Measurements from ENCODE around the gene IL13RA2.

Gene IL13RA2

DNA sequence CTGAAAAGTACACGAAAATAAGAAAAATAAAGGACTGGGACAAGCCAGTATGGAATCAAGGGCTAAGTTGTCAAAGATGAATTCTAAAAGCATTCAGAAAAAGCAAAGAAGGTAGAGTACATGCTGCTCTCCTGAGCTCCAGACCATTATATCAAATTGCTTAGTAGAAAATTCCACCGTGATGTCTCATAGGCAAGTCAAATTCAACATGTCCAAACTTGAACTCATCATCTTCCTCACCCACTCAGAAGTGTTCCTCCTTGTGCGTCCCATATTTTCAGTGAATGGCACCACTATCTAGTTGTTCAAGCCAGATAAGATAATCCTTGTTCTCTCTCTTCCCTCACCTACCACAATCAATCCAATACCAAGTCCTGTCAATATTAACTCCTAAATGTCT lies 37.5 kb upstream of the IL13RA2 start:
- Histone ChIP-seq H3K9me3 (ENCODE audit: insufficient read depth, low read depth, low read length) (no peaks in the 10 kb centered on the region), H4K91ac (ENCODE audit: low read depth, low read length) (no peak overlapping the region), H4K8ac (ENCODE audit: low read depth, low read length) (no peak overlapping the region), H3K4me2 (ENCODE audit: low read length) (no peak overlapping the region), H2AK5ac (ENCODE audit: low read length) (no peak overlapping the region), H4K12ac (ENCODE audit: low read depth, low read length) (no peak overlapping the region), H3K18ac (ENCODE audit: low read length) (no peak overlapping the region), H3K14ac (ENCODE audit: low read length) (no peak overlapping the region), H2BK12ac (ENCODE audit: low read length) (no peak overlapping the region), H3K79me1 (ENCODE audit: low read length) (no peaks in the 10 kb centered on the region), H2AFZ (ENCODE audit: insufficient read depth, low read length, poor library complexity) (no peak overlapping the region), H3K4ac (ENCODE audit: low read depth, low read length) (no peak overlapping the region), H3K27me3 (ENCODE audit: insufficient read depth, low read length) (no peaks in the 10 kb centered on the region), H2BK5ac (ENCODE audit: low read depth, low read length, poor library complexity) (no peak overlapping the region), H3K79me2 (ENCODE audit: control insufficient read depth, insufficient read depth, low read length, poor library complexity) (no peaks in the 10 kb centered on the region), H3K27ac (ENCODE audit: low read depth, low read length) (no peak overlapping the region), H2BK120ac (ENCODE audit: insufficient read depth, low read length, poor library complexity) (no peak overlapping the region), H3K4me1 (ENCODE audit: control insufficient read depth in 1 of 2, insufficient read depth in 2 of 2, low read length in 2 of 2) (no peaks in the 10 kb centered on the region), H3K36me3 (ENCODE audit: control insufficient read depth in 1 of 2, insufficient read depth in 2 of 2, low read length in 2 of 2) (no peaks in the 10 kb centered on the region), H3K4me3 (ENCODE audit: low read depth, low read length) (no peak overlapping the region), H3K9ac (ENCODE audit: low read length) (no peak overlapping the region), H3K23ac (ENCODE audit: low read length) (no peak overlapping the region)
- no peak for DNase-seq
- WGBS (ENCODE audit: extremely low coverage, insufficient coverage, insufficient read length), result no CpG with 5 or more reads among the region's 3 CpGs

DNA sequence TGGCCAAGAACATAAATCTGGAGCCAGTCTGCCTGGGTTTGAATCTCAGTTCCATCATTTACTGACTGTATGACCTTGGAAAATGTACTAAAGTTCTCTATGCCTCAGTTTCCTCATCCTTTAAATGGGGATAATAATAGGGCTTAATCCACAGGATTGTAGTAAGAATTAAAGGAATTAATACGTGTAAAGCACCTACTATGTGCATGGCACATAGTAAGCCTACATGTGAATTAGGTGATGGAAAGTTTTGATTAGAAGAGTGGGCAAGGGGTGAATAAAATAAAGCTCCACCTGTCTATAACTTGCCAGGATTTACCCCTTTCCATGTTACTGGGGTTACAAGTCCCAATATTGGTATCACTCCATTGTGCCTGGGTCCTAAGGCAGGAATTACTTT lies 35.8 kb upstream of the IL13RA2 start:
- no peak overlapping the region for H4K12ac ChIP-seq (ENCODE audit: low read depth, low read length)
- H3K36me3 ChIP-seq (ENCODE audit: control insufficient read depth in 1 of 2, insufficient read depth in 2 of 2, low read length in 2 of 2), result no peaks in the 10 kb centered on the region
- no peak overlapping the region for H2AFZ ChIP-seq (ENCODE audit: insufficient read depth, low read length, poor library complexity)
- no peak overlapping the region for H2BK12ac ChIP-seq (ENCODE audit: low read length)
- no peaks in the 10 kb centered on the region for H3K4me1 ChIP-seq (ENCODE audit: control insufficient read depth in 1 of 2, insufficient read depth in 2 of 2, low read length in 2 of 2)
- DNase-seq, result no peak
- H3K4ac ChIP-seq (ENCODE audit: low read depth, low read length), result no peak overlapping the region
- H3K27me3 ChIP-seq (ENCODE audit: insufficient read depth, low read length), result no peaks in the 10 kb centered on the region
- no CpG with 5 or more reads among the region's 1 CpG for WGBS (ENCODE audit: extremely low coverage, insufficient coverage, insufficient read length)
- H3K79me1 ChIP-seq (ENCODE audit: low read length), result no peaks in the 10 kb centered on the region
- no peak overlapping the region for H2BK5ac ChIP-seq (ENCODE audit: low read depth, low read length, poor library complexity)
- H4K8ac ChIP-seq (ENCODE audit: low read depth, low read length), result no peak overlapping the region
- no peak overlapping the region for H4K91ac ChIP-seq (ENCODE audit: low read depth, low read length)
- no peak overlapping the region for H3K14ac ChIP-seq (ENCODE audit: low read length)
- H3K27ac ChIP-seq (ENCODE audit: low read depth, low read length), result no peak overlapping the region
- H3K9ac ChIP-seq (ENCODE audit: low read length), result no peak overlapping the region
- no peak overlapping the region for H3K18ac ChIP-seq (ENCODE audit: low read length)
- no peak overlapping the region for H3K4me2 ChIP-seq (ENCODE audit: low read length)
- H2AK5ac ChIP-seq (ENCODE audit: low read length), result no peak overlapping the region
- H3K4me3 ChIP-seq (ENCODE audit: low read depth, low read length), result no peak overlapping the region
- H2BK120ac ChIP-seq (ENCODE audit: insufficient read depth, low read length, poor library complexity), result no peak overlapping the region
- H3K23ac ChIP-seq (ENCODE audit: low read length), result no peak overlapping the region
- no peaks in the 10 kb centered on the region for H3K9me3 ChIP-seq (ENCODE audit: insufficient read depth, low read depth, low read length)
- H3K79me2 ChIP-seq (ENCODE audit: control insufficient read depth, insufficient read depth, low read length, poor library complexity), result no peaks in the 10 kb centered on the region

DNA sequence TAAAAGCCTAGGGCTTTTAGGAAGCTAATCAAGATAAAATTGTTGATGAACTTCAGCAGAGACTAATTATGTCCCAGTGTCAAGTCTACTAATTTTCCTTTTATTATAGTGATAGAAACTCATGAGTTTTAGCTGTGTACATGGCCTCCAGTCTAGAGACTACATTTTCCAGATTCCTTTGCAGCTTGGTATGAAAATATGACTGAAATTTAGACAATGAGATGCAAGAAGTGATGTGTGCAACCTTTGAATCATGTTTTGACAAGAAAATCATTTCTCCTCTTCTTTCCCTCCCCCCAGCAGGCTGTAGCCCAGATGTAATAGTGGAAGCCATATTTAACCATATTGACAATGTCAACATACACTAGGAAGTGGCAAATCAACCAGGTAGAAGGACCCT lies 30.3 kb upstream of the IL13RA2 start:
- H3K36me3 ChIP-seq (ENCODE audit: control insufficient read depth in 1 of 2, insufficient read depth in 2 of 2, low read length in 2 of 2), result no peaks in the 10 kb centered on the region
- no peaks in the 10 kb centered on the region for H3K27me3 ChIP-seq (ENCODE audit: insufficient read depth, low read length)
- H3K18ac ChIP-seq (ENCODE audit: low read length), result no peak overlapping the region
- H3K4me1 ChIP-seq (ENCODE audit: control insufficient read depth in 1 of 2, insufficient read depth in 2 of 2, low read length in 2 of 2), result no peaks in the 10 kb centered on the region
- no peak overlapping the region for H2BK120ac ChIP-seq (ENCODE audit: insufficient read depth, low read length, poor library complexity)
- no peak overlapping the region for H4K91ac ChIP-seq (ENCODE audit: low read depth, low read length)
- no peak overlapping the region for H3K4ac ChIP-seq (ENCODE audit: low read depth, low read length)
- no peaks in the 10 kb centered on the region for H3K79me2 ChIP-seq (ENCODE audit: control insufficient read depth, insufficient read depth, low read length, poor library complexity)
- H4K8ac ChIP-seq (ENCODE audit: low read depth, low read length), result no peak overlapping the region
- H4K12ac ChIP-seq (ENCODE audit: low read depth, low read length), result no peak overlapping the region
- no peak overlapping the region for H2AFZ ChIP-seq (ENCODE audit: insufficient read depth, low read length, poor library complexity)
- H3K27ac ChIP-seq (ENCODE audit: low read depth, low read length), result no peak overlapping the region
- no peaks in the 10 kb centered on the region for H3K9me3 ChIP-seq (ENCODE audit: insufficient read depth, low read depth, low read length)
- H3K79me1 ChIP-seq (ENCODE audit: low read length), result no peaks in the 10 kb centered on the region
- no peak overlapping the region for H3K14ac ChIP-seq (ENCODE audit: low read length)
- peak; percentile 1 to 51 for DNase-seq
- no peak overlapping the region for H3K4me2 ChIP-seq (ENCODE audit: low read length)
- H2AK5ac ChIP-seq (ENCODE audit: low read length), result no peak overlapping the region
- H2BK12ac ChIP-seq (ENCODE audit: low read length), result no peak overlapping the region
- H3K4me3 ChIP-seq (ENCODE audit: low read depth, low read length), result no peak overlapping the region
- no peak overlapping the region for H2BK5ac ChIP-seq (ENCODE audit: low read depth, low read length, poor library complexity)
- no peak overlapping the region for H3K9ac ChIP-seq (ENCODE audit: low read length)
- H3K23ac ChIP-seq (ENCODE audit: low read length), result no peak overlapping the region

- Histone ChIP-seq H3K23ac (ENCODE audit: low read length) (no peak overlapping the region), H2BK5ac (ENCODE audit: low read depth, low read length, poor library complexity) (no peak overlapping the region), H2BK120ac (ENCODE audit: insufficient read depth, low read length, poor library complexity) (no peak overlapping the region), H3K9me3 (ENCODE audit: insufficient read depth, low read depth, low read length) (no peaks in the 10 kb centered on the region), H3K9ac (ENCODE audit: low read length) (no peak overlapping the region), H3K27ac (ENCODE audit: low read depth, low read length) (no peak overlapping the region), H3K27me3 (ENCODE audit: insufficient read depth, low read length) (no peaks in the 10 kb centered on the region), H3K4me1 (ENCODE audit: control insufficient read depth in 1 of 2, insufficient read depth in 2 of 2, low read length in 2 of 2) (no peaks in the 10 kb centered on the region), H4K12ac (ENCODE audit: low read depth, low read length) (no peak overlapping the region), H3K4me3 (ENCODE audit: low read depth, low read length) (no peak overlapping the region), H4K8ac (ENCODE audit: low read depth, low read length) (no peak overlapping the region), H3K79me1 (ENCODE audit: low read length) (no peaks in the 10 kb centered on the region), H2AK5ac (ENCODE audit: low read length) (no peak overlapping the region), H4K91ac (ENCODE audit: low read depth, low read length) (no peak overlapping the region), H3K14ac (ENCODE audit: low read length) (no peak overlapping the region), H3K4me2 (ENCODE audit: low read length) (no peak overlapping the region), H3K36me3 (ENCODE audit: control insufficient read depth in 1 of 2, insufficient read depth in 2 of 2, low read length in 2 of 2) (no peaks in the 10 kb centered on the region), H2BK12ac (ENCODE audit: low read length) (no peak overlapping the region), H3K79me2 (ENCODE audit: control insufficient read depth, insufficient read depth, low read length, poor library complexity) (no peaks in the 10 kb centered on the region), H2AFZ (ENCODE audit: insufficient read depth, low read length, poor library complexity) (no peak overlapping the region), H3K4ac (ENCODE audit: low read depth, low read length) (no peak overlapping the region), H3K18ac (ENCODE audit: low read length) (no peak overlapping the region)
- no peak for DNase-seq
Measured at GRCh38 chrX:115047181-115047580, 29.8 kb upstream of the IL13RA2 start.

DNA sequence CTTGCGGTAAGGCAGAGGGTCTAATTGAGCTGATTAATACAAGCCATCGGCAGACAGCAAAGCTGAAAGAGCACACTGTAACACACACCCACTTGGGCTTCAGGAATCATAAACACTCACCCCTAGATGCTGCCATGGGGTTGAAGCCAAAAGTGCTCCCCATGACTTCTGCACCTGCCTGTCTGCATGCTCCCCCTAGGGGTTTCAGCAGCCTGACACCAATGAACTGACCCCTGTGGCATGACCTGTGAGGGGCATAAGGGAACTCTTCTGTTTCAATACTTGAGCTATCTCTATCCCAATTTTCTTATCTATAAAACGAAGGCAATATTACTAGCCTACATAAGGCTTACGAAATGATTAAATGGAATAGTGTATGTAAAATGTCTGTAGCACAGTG lies 23.0 kb upstream of the IL13RA2 start:
- WGBS (ENCODE audit: extremely low coverage, insufficient coverage, insufficient read length), result no CpG with 5 or more reads among the region's 4 CpGs
- Histone ChIP-seq H4K12ac (ENCODE audit: low read depth, low read length) (no peak overlapping the region), H4K91ac (ENCODE audit: low read depth, low read length) (no peak overlapping the region), H3K27ac (ENCODE audit: low read depth, low read length) (no peak overlapping the region), H4K8ac (ENCODE audit: low read depth, low read length) (no peak overlapping the region), H3K23ac (ENCODE audit: low read length) (no peak overlapping the region), H3K4ac (ENCODE audit: low read depth, low read length) (no peak overlapping the region), H3K14ac (ENCODE audit: low read length) (no peak overlapping the region), H2BK5ac (ENCODE audit: low read depth, low read length, poor library complexity) (no peak overlapping the region), H3K4me2 (ENCODE audit: low read length) (no peak overlapping the region), H3K4me3 (ENCODE audit: low read depth, low read length) (no peak overlapping the region), H3K79me1 (ENCODE audit: low read length) (no peaks in the 10 kb centered on the region), H2AK5ac (ENCODE audit: low read length) (no peak overlapping the region), H3K27me3 (ENCODE audit: insufficient read depth, low read length) (no peaks in the 10 kb centered on the region), H3K4me1 (ENCODE audit: control insufficient read depth in 1 of 2, insufficient read depth in 2 of 2, low read length in 2 of 2) (no peaks in the 10 kb centered on the region), H2BK12ac (ENCODE audit: low read length) (no peak overlapping the region), H3K36me3 (ENCODE audit: control insufficient read depth in 1 of 2, insufficient read depth in 2 of 2, low read length in 2 of 2) (no peaks in the 10 kb centered on the region), H3K9me3 (ENCODE audit: insufficient read depth, low read depth, low read length) (no peaks in the 10 kb centered on the region), H3K18ac (ENCODE audit: low read length) (no peak overlapping the region), H2AFZ (ENCODE audit: insufficient read depth, low read length, poor library complexity) (no peak overlapping the region), H2BK120ac (ENCODE audit: insufficient read depth, low read length, poor library complexity) (no peak overlapping the region), H3K9ac (ENCODE audit: low read length) (no peak overlapping the region), H3K79me2 (ENCODE audit: control insufficient read depth, insufficient read depth, low read length, poor library complexity) (no peaks in the 10 kb centered on the region)
- DNase-seq, result no peak

Measured in trophoblast cell (in vitro differentiated cells and primary cell).